Measurements from ENCODE around the gene KNCN. TPM values are rescaled to one million over a fixed set of nuclear protein-coding genes. Genes with fewer than 3 reads are reported as not detected.

The KNCN gene
- total RNA-seq, 1 donor: not detected

GRCh38 chr1:46516200-46516950 is 35.1 kb downstream of the KNCN start:
- TF ChIP-seq, protein P1, sequence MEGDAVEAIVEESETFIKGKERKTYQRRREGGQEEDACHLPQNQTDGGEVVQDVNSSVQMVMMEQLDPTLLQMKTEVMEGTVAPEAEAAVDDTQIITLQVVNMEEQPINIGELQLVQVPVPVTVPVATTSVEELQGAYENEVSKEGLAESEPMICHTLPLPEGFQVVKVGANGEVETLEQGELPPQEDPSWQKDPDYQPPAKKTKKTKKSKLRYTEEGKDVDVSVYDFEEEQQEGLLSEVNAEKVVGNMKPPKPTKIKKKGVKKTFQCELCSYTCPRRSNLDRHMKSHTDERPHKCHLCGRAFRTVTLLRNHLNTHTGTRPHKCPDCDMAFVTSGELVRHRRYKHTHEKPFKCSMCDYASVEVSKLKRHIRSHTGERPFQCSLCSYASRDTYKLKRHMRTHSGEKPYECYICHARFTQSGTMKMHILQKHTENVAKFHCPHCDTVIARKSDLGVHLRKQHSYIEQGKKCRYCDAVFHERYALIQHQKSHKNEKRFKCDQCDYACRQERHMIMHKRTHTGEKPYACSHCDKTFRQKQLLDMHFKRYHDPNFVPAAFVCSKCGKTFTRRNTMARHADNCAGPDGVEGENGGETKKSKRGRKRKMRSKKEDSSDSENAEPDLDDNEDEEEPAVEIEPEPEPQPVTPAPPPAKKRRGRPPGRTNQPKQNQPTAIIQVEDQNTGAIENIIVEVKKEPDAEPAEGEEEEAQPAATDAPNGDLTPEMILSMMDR (IDR thresholded peaks at IDR 0.05; ENCODE audit: insufficient read depth, low read length): no peak
- H3K4me3 ChIP-seq (ENCODE audit: low read depth, low read length): no peak overlapping the region
- DNase-seq (ENCODE audit: low read depth): no peak

- no peak overlapping the region for H3K4me3 ChIP-seq (ENCODE audit: low read depth, low read length)
- DNase-seq (ENCODE audit: low read depth): no peak
- TF ChIP-seq, protein P1 (IDR thresholded peaks at IDR 0.05; ENCODE audit: insufficient read depth, low read length): no peak
Observed at GRCh38 chr1:46515576-46515975, 35.9 kb downstream of the KNCN start.

DNA sequence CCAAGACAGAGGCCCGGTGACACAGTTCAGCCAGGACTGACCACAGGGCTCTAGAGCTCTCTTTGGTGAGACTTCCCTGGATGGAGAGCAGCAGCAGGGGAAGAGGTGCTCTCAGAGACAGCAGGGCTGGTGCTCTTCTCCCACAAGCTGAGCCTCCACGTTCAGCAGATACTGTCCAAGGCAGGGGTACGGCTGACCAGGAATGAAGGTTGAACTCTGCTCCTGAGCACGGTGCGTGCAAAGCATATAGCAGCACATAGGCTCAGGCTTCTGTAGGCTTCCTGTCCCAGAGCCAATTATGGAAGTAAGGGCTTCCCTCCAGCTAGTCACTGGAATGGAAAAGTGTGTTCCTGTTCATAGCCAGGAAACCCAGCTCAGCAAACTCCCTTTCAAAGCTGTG is 37.9 kb downstream of the KNCN start:
- H3K4me3 ChIP-seq (ENCODE audit: low read depth, low read length): no peak overlapping the region
- TF ChIP-seq, protein P1 (IDR thresholded peaks at IDR 0.05; ENCODE audit: insufficient read depth, low read length): no peak
- DNase-seq (ENCODE audit: low read depth): no peak

DNA sequence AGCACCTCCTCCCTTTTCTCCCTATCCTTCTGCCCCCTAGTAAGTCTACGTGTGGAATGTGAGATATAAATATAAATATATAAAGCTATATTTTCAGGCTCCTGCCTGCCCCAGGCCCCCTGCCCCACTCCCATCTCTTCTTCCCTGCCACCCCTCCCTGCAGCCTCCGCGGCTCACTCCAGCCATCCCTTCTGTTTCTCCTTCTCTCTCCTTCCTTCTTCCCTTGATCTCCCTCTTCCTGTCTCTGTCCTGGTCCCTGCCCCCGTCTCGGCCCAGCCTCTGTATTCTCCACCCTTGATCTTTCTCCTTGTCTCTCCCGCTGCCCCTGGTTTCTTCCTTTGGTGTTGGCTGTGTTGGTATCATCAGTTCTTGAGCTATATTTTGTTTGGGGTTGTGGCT is 38.7 kb downstream of the KNCN start:
- no peak for DNase-seq (ENCODE audit: low read depth)
- TF ChIP-seq, protein P1 (IDR thresholded peaks at IDR 0.05; ENCODE audit: insufficient read depth, low read length): no peak
- no peak overlapping the region for H3K4me3 ChIP-seq (ENCODE audit: low read depth, low read length)

- TF ChIP-seq, protein P1 (IDR thresholded peaks at IDR 0.05; ENCODE audit: insufficient read depth, low read length): no peak
- H3K4me3 ChIP-seq (ENCODE audit: low read depth, low read length): no peak overlapping the region
- no peak for DNase-seq (ENCODE audit: low read depth)
Observed at GRCh38 chr1:46512135-46512791, 39.2 kb downstream of the KNCN start.

- no peak overlapping the region for H3K4me3 ChIP-seq (ENCODE audit: low read depth, low read length)
- no peak for DNase-seq (ENCODE audit: low read depth)
- TF ChIP-seq, protein P1 (IDR thresholded peaks at IDR 0.05; ENCODE audit: insufficient read depth, low read length): no peak
Observed at GRCh38 chr1:46510998-46511365, 40.5 kb downstream of the KNCN start.
